Activated T-helper 2 cell treated with anti-CD3 and anti-CD28 coated beads, Interferon-gamma antibody, Interleukin-2, Interleukin-4, amounts not matched to agents 10 μg/mL and 5 μg/mL and 100 μg/mL, durations not matched to agents 14 hours and 24 hours and 36 hours (primary cell): Measurements from ENCODE around the gene MTTP. TPM values are rescaled to one million over a fixed set of nuclear protein-coding genes. Genes with fewer than 3 reads are reported as not detected.
A peak's percentile ranks its signal among the peaks of the same experiment; 100 is the strongest.
"Not testable (repeated sequence)": the region's sequence is repeated elsewhere in the genome, so short reads cannot be mapped to it uniquely, and the experiment has no call there.

Experiments used
- DNase-seq: peaks from one replicate; pipeline ENCODE4 v3.0.0; 2021; ENCODE audit warnings: low spot score
- H3K27ac Mint-ChIP-seq: one replicate; pipeline ENCODE4 v1.8.0; 2021; ENCODE audit warnings: mixed read lengths
- H3K27me3 Mint-ChIP-seq: one replicate; pipeline ENCODE4 v1.8.0; 2021; ENCODE audit warnings: low read depth, mixed read lengths
- H3K36me3 Mint-ChIP-seq: one replicate; pipeline ENCODE4 v1.8.0; 2021; ENCODE audit warnings: low read depth, mixed read lengths
- H3K4me1 Mint-ChIP-seq: one replicate; pipeline ENCODE4 v1.8.0; 2021; ENCODE audit warnings: low read depth, mixed read lengths
- H3K4me3 Mint-ChIP-seq: one replicate; pipeline ENCODE4 v1.8.0; 2021; ENCODE audit warnings: low read depth, mild to moderate bottlenecking, moderate library complexity, mixed read lengths
- H3K9me3 Mint-ChIP-seq: one replicate; pipeline ENCODE4 v1.8.0; 2021; ENCODE audit warnings: mixed read lengths
- intact Hi-C: fragments of 100-400 bp; cut with micrococcal nuclease; formaldehyde crosslinking; loops from one replicate; pipeline ENCODE4 v1.15.1; 2023
- total RNA-seq: library from RNA; stranded (reverse); gene quantifications from 2 replicates; pipeline ENCODE4 v1.2.3, GENCODE V29; 2022

The MTTP gene
- total RNA-seq: not detected in 2 replicates

GRCh38 chr4:99574530-99575324, at the start of gene MTTP:
TSS of gene MTTP (plus strand) at chr4:99574824. CDS start at chr4:99574910, 86 bp downstream.
- no peak for DNase-seq
- intact Hi-C loops: no loop called here

DNA sequence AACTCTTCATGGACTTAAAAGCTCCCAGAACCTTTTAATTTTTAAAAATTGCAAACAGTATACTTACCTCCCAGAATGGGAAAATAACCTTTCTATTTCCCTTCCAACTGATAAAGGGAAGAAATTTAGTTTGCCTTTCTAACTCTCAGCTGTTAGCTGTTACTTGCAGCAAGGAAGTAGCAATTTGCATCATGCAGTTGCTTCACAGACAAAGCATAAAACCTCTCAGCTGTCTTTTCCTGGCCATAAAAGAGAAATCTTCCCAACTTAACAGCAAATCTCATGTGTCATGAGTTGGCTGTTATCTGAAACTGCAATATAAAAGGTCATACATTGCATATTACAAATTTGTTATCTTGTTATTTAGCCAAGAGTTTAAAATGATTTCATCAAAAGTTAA, 45.4 kb upstream of the MTTP start:
- peaks cover 6% of the 10 kb centered on the region for H3K27me3 Mint-ChIP-seq
- DNase-seq: no peak
- intact Hi-C loops: no loop called here
- H3K4me1 Mint-ChIP-seq: no peaks in the 10 kb centered on the region
- H3K9me3 Mint-ChIP-seq: no peaks in the 10 kb centered on the region
- no peak overlapping the region for H3K4me3 Mint-ChIP-seq
- no peaks in the 10 kb centered on the region for H3K36me3 Mint-ChIP-seq
- H3K27ac Mint-ChIP-seq: no peak overlapping the region

More at GRCh38 chr4:99574530-99575324, at the start of gene MTTP:
- Mint-ChIP-seq H3K4me1 (peaks cover 3% of the 10 kb centered on the region), H3K4me3 (no peak within 1 kb of the TSS), H3K9me3 (no peaks in the 10 kb centered on the region), H3K27ac (no peak within 1 kb of the TSS), H3K36me3 (no peaks in the 10 kb centered on the region), H3K27me3 (peaks cover 33% of the 10 kb centered on the region)

DNA sequence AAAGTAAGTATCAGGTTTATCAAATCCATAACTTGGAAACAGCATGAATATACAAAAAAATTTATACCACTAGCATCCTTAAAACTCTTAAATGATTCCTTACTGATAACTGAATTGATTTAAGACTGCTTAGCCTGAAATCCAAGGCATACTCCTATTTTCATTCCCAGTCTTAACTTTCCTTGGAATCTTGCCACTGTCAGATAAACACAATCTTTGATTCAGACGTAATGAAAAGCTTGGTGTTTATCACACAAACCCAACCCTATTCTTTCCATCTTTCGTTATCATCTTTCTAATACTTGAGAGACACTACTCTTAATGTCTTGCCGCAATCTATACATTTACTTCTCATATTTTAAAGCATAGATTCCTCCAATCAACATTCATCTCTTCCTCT, 44.7 kb upstream of the MTTP start:
- Mint-ChIP-seq H3K36me3 (no peaks in the 10 kb centered on the region), H3K27ac (no peak overlapping the region), H3K4me3 (no peak overlapping the region), H3K9me3 (no peaks in the 10 kb centered on the region), H3K4me1 (no peaks in the 10 kb centered on the region), H3K27me3 (peaks cover 6% of the 10 kb centered on the region)
- intact Hi-C loops: no loop called here
- DNase-seq: no peak

DNA sequence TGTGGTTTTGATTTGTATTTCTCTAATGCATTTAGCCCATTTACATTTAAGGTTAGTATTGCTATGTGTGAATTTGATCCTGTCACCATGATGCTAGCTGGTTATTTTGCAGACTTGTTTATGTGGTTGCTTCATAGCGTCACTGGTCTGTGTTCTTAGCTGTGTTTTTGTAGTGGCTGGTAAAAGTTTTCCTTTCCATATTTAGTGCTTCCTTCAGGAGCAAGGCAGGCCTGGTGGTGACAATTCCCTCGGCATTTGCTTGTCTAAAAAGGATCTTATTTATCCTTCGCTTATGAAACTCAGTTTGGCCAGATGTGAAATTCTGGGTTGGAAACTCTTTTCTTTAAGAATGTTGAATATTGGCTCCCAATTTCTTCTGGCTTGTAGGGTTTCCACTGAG, 39.9 kb upstream of the MTTP start:
- H3K27ac Mint-ChIP-seq, H3K9me3 Mint-ChIP-seq, intact Hi-C loops, H3K27me3 Mint-ChIP-seq, H3K4me3 Mint-ChIP-seq, H3K4me1 Mint-ChIP-seq, H3K36me3 Mint-ChIP-seq, DNase-seq: not testable (repeated sequence)

GRCh38 chr4:99536271-99536670, 38.4 kb upstream of the MTTP start:
- no peak for DNase-seq
- Mint-ChIP-seq H3K4me1 (no peaks in the 10 kb centered on the region), H3K4me3 (no peak overlapping the region), H3K9me3 (no peaks in the 10 kb centered on the region), H3K27me3 (peaks cover 6% of the 10 kb centered on the region), H3K27ac (no peak overlapping the region), H3K36me3 (no peaks in the 10 kb centered on the region)
- intact Hi-C loops: no loop called here

GRCh38 chr4:99536848-99537247, 37.8 kb upstream of the MTTP start:
- no peak overlapping the region for H3K4me3 Mint-ChIP-seq
- intact Hi-C loops: no loop called here
- H3K9me3 Mint-ChIP-seq: no peaks in the 10 kb centered on the region
- H3K27ac Mint-ChIP-seq: no peak overlapping the region
- no peaks in the 10 kb centered on the region for H3K36me3 Mint-ChIP-seq
- H3K27me3 Mint-ChIP-seq: peaks cover 6% of the 10 kb centered on the region
- H3K4me1 Mint-ChIP-seq: no peaks in the 10 kb centered on the region
- DNase-seq: no peak

DNA sequence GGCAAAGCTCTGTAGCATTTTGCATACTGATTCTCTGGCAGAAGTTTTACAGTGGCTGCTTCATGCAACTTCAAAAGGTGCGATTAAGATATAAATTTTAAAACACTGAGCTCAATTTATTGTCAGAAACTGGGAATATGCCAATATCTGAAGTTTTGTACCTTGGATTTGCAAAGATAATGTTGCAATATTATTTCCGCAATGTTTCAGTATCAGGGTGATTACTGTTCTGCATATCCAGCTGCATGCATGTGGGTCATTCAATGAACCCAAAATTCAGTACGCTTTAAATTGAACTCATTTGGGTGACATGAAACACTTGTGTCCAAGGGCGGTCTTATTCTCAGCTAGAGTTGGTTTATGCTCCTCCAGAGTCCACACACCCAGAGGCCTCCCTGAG, 37.0 kb upstream of the MTTP start:
- peaks cover 3% of the 10 kb centered on the region for H3K27me3 Mint-ChIP-seq
- H3K9me3 Mint-ChIP-seq: no peaks in the 10 kb centered on the region
- no peaks in the 10 kb centered on the region for H3K4me1 Mint-ChIP-seq
- intact Hi-C loops: no loop called here
- H3K27ac Mint-ChIP-seq: no peak overlapping the region
- H3K36me3 Mint-ChIP-seq: no peaks in the 10 kb centered on the region
- DNase-seq: no peak
- H3K4me3 Mint-ChIP-seq: no peak overlapping the region

- intact Hi-C loops: no loop called here
- DNase-seq: no peak
- no peaks in the 10 kb centered on the region for H3K36me3 Mint-ChIP-seq
- H3K27me3 Mint-ChIP-seq: peaks cover under 1% of the 10 kb centered on the region
- no peaks in the 10 kb centered on the region for H3K4me1 Mint-ChIP-seq
- H3K27ac Mint-ChIP-seq: no peak overlapping the region
- H3K9me3 Mint-ChIP-seq: no peaks in the 10 kb centered on the region
- H3K4me3 Mint-ChIP-seq: no peak overlapping the region
These were observed 34.2 kb upstream of the MTTP start for GRCh38 chr4:99540277-99540939.

- no peak overlapping the region for H3K4me3 Mint-ChIP-seq
- intact Hi-C loops: no loop called here
- H3K27me3 Mint-ChIP-seq: no peaks in the 10 kb centered on the region
- H3K36me3 Mint-ChIP-seq: no peaks in the 10 kb centered on the region
- no peaks in the 10 kb centered on the region for H3K9me3 Mint-ChIP-seq
- no peak overlapping the region for H3K27ac Mint-ChIP-seq
- DNase-seq: no peak
- no peaks in the 10 kb centered on the region for H3K4me1 Mint-ChIP-seq
These were observed 21.8 kb upstream of the MTTP start for GRCh38 chr4:99552872-99553271.

- peak within 1 kb of the TSS; percentile 92 for H3K4me3 Mint-ChIP-seq
- H3K9me3 Mint-ChIP-seq: no peaks in the 10 kb centered on the region
- H3K27ac Mint-ChIP-seq: peak within 1 kb of the TSS; percentile 95
- DNase-seq: peak; percentile 93
- intact Hi-C loops: loop anchor here (1.0 to 5.0 kb wide), 13 partner anchors 56 to 1421 kb away; partner anchors contain the start of genes ADH5, EIF4E, LAMTOR3 and METAP1
- H3K27me3 Mint-ChIP-seq: peaks cover 16% of the 10 kb centered on the region
- H3K4me1 Mint-ChIP-seq: peaks cover 12% of the 10 kb centered on the region
- no peaks in the 10 kb centered on the region for H3K36me3 Mint-ChIP-seq
These were observed 11.1 kb upstream of the MTTP start, which contains the start of gene TRMT10A for GRCh38 chr4:99563310-99564186. TSS of gene TRMT10A (minus strand) at chr4:99564039. CDS start at chr4:99559338, 4,701 bp downstream.

GRCh38 chr4:99564921-99565320, 9.7 kb upstream of the MTTP start:
- Mint-ChIP-seq H3K9me3 (no peaks in the 10 kb centered on the region), H3K4me1 (peaks cover 12% of the 10 kb centered on the region), H3K27ac (no peak overlapping the region), H3K4me3 (peak overlapping the region; percentile 43), H3K27me3 (peaks cover 23% of the 10 kb centered on the region), H3K36me3 (no peaks in the 10 kb centered on the region)
- DNase-seq: no peak
- intact Hi-C loops: loop anchor here (2.0 to 5.0 kb wide), 5 partner anchors 190 to 1423 kb away; partner anchors contain the start of genes ADH5, RAP1GDS1 and STPG2

DNA sequence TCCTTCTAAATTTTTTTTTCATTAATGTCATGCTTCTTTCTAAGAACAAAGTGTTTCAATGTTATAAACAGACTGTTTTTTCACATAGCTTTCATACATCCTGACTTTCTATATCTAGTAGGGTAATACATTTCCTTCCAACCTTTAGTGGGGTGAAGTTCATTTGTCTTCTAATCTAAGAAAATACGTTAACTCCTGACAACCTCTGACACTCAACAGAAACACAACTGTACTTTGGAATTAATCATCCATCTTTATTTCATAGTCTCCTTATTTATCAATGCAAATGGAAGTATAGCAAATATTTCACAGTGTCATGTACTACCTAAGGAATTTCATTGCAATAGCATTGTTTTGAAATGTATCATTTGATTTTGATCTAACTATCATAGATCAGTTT, 2.7 kb upstream of the MTTP start:
- intact Hi-C loops: no loop called here
- H3K4me3 Mint-ChIP-seq: no peak overlapping the region
- no peaks in the 10 kb centered on the region for H3K9me3 Mint-ChIP-seq
- H3K36me3 Mint-ChIP-seq: no peaks in the 10 kb centered on the region
- H3K4me1 Mint-ChIP-seq: peaks cover 3% of the 10 kb centered on the region
- H3K27ac Mint-ChIP-seq: no peak overlapping the region
- DNase-seq: no peak
- H3K27me3 Mint-ChIP-seq: peaks cover 40% of the 10 kb centered on the region
